ENCODE measurements around the gene FXYD6.

- no peak for TF ChIP-seq CTCF (conservative IDR thresholded peaks at IDR 0.05; ENCODE audit: low read length)
- no peak for TF ChIP-seq EZH2phosphoT487 (IDR thresholded peaks at IDR 0.05; ENCODE audit: borderline replicate concordance, low read depth, low read length)
Observed at GRCh38 chr11:117816151-117816741, 60.2 kb downstream of the FXYD6 start.

Data from OCI-LY7 (cell line).